ENCODE measurements around the gene BUD23. TPM values are rescaled to one million over a fixed set of nuclear protein-coding genes. Genes with fewer than 3 reads are reported as not detected.
"Not testable (repeated sequence)": the region's sequence is repeated elsewhere in the genome, so short reads cannot be mapped to it uniquely, and the experiment has no call there.

BUD23 gene
- total RNA-seq, 1 experiment from 2014 or later, result 110 TPM

- no peak for DNase-seq (ENCODE audit: low read depth)
- in situ Hi-C loops (cut with HindIII; ENCODE audit: low pct_unique_long_range_greater_than_20kb, low sequenced_read_pairs), result no loop called here
Observed at GRCh38 chr7:73663033-73663432, 20.4 kb upstream of the BUD23 start.

GRCh38 chr7:73667344-73668102 lies 15.9 kb upstream of the BUD23 start, which contains the start of gene VPS37D:
Gene VPS37D (plus strand): TSS chr7:73667831. CDS start chr7:73667959, 128 bp downstream.
- DNase-seq (ENCODE audit: low read depth), result peak; percentile 84
- in situ Hi-C loops (cut with HindIII; ENCODE audit: low pct_unique_long_range_greater_than_20kb, low sequenced_read_pairs), result no loop called here

- DNase-seq (ENCODE audit: low read depth), result no peak
- in situ Hi-C loops (cut with HindIII; ENCODE audit: low pct_unique_long_range_greater_than_20kb, low sequenced_read_pairs), result no loop called here
Observed at GRCh38 chr7:73668103-73668885, 15.1 kb upstream of the BUD23 start.

- no peak for DNase-seq (ENCODE audit: low read depth)
- in situ Hi-C loops (cut with HindIII; ENCODE audit: low pct_unique_long_range_greater_than_20kb, low sequenced_read_pairs), result no loop called here
Observed at GRCh38 chr7:73668886-73669230, 14.5 kb upstream of the BUD23 start.

- DNase-seq (ENCODE audit: low read depth), result no peak
- in situ Hi-C loops (cut with HindIII; ENCODE audit: low pct_unique_long_range_greater_than_20kb, low sequenced_read_pairs), result no loop called here
Observed at GRCh38 chr7:73669288-73669701, 14.1 kb upstream of the BUD23 start.

GRCh38 chr7:73669858-73670385 lies 13.5 kb upstream of the BUD23 start:
- in situ Hi-C loops (cut with HindIII; ENCODE audit: low pct_unique_long_range_greater_than_20kb, low sequenced_read_pairs), result no loop called here
- DNase-seq (ENCODE audit: low read depth), result no peak

GRCh38 chr7:73671322-73671661 lies 12.1 kb upstream of the BUD23 start:
- in situ Hi-C loops (cut with HindIII; ENCODE audit: low pct_unique_long_range_greater_than_20kb, low sequenced_read_pairs), result no loop called here
- no peak for DNase-seq (ENCODE audit: low read depth)

- no peak for DNase-seq (ENCODE audit: low read depth)
- in situ Hi-C loops (cut with HindIII; ENCODE audit: low pct_unique_long_range_greater_than_20kb, low sequenced_read_pairs), result no loop called here
Observed at GRCh38 chr7:73671857-73672445, 11.4 kb upstream of the BUD23 start.

GRCh38 chr7:73674468-73675124 lies 8.8 kb upstream of the BUD23 start:
- in situ Hi-C loops (cut with HindIII; ENCODE audit: low pct_unique_long_range_greater_than_20kb, low sequenced_read_pairs), result no loop called here
- DNase-seq (ENCODE audit: low read depth), result no peak

GRCh38 chr7:73676062-73676461 lies 7.3 kb upstream of the BUD23 start:
- in situ Hi-C loops (cut with HindIII; ENCODE audit: low pct_unique_long_range_greater_than_20kb, low sequenced_read_pairs); DNase-seq (ENCODE audit: low read depth): not testable (repeated sequence)

- in situ Hi-C loops (cut with HindIII; ENCODE audit: low pct_unique_long_range_greater_than_20kb, low sequenced_read_pairs), result no loop called here
Observed at GRCh38 chr7:73678862-73679261, 4.5 kb upstream of the BUD23 start.

GRCh38 chr7:73679709-73680108 lies 3.7 kb upstream of the BUD23 start:
- DNase-seq (ENCODE audit: low read depth), result no peak
- in situ Hi-C loops (cut with HindIII; ENCODE audit: low pct_unique_long_range_greater_than_20kb, low sequenced_read_pairs), result no loop called here

More at GRCh38 chr7:73678862-73679261, 4.5 kb upstream of the BUD23 start:
- DNase-seq (ENCODE audit: low read depth), result no peak

- in situ Hi-C loops (cut with HindIII; ENCODE audit: low pct_unique_long_range_greater_than_20kb, low sequenced_read_pairs), result no loop called here
- no peak for DNase-seq (ENCODE audit: low read depth)
Observed at GRCh38 chr7:73680501-73680900, 2.9 kb upstream of the BUD23 start.

GRCh38 chr7:73681031-73681430 lies 2.4 kb upstream of the BUD23 start:
- DNase-seq (ENCODE audit: low read depth), result no peak
- in situ Hi-C loops (cut with HindIII; ENCODE audit: low pct_unique_long_range_greater_than_20kb, low sequenced_read_pairs), result no loop called here

GRCh38 chr7:73682745-73683055 lies 697 bp upstream of the BUD23 start:
- no peak for DNase-seq (ENCODE audit: low read depth)

GRCh38 chr7:73683788-73684693 lies 644 bp downstream of the BUD23 start:
- in situ Hi-C loops (cut with HindIII; ENCODE audit: low pct_unique_long_range_greater_than_20kb, low sequenced_read_pairs), result no loop called here
- no peak for DNase-seq (ENCODE audit: low read depth)

More at GRCh38 chr7:73682745-73683055, 697 bp upstream of the BUD23 start:
- in situ Hi-C loops (cut with HindIII; ENCODE audit: low pct_unique_long_range_greater_than_20kb, low sequenced_read_pairs), result no loop called here

- DNase-seq (ENCODE audit: low read depth), result no peak
- in situ Hi-C loops (cut with HindIII; ENCODE audit: low pct_unique_long_range_greater_than_20kb, low sequenced_read_pairs), result no loop called here
Observed at GRCh38 chr7:73685311-73685710, 1.9 kb downstream of the BUD23 start.

GRCh38 chr7:73688288-73688687 lies 4.9 kb downstream of the BUD23 start:
- DNase-seq (ENCODE audit: low read depth), result no peak
- in situ Hi-C loops (cut with HindIII; ENCODE audit: low pct_unique_long_range_greater_than_20kb, low sequenced_read_pairs), result no loop called here

All from Caki2 (cell line).